Esophagus (tissue), 2 donors: ENCODE measurements around the gene SNX18. TPM values are rescaled to one million over a fixed set of nuclear protein-coding genes. Genes with fewer than 3 reads are reported as not detected.

ENCODE experiments used
- H3K27ac ChIP-seq, 2 donors: one replicate each; pipeline ENCODE4 v1.5.1; 2013; ENCODE audit warnings: low read depth in 2 of 2, mild to moderate bottlenecking in 2 of 2, inconsistent platforms in 1 of 2, low read length in 1 of 2, moderate library complexity in 1 of 2
- H3K27me3 ChIP-seq, 2 donors: one replicate each; pipeline ENCODE4 v1.6.1; 2013; ENCODE audit warnings: low read length in 2 of 2, control low read depth in 1 of 2, mild to moderate bottlenecking in 1 of 2; ENCODE audit not compliant: insufficient read depth in 2 of 2, control insufficient read depth in 1 of 2
- H3K36me3 ChIP-seq, 2 donors: one replicate each; pipeline ENCODE4 v1.6.1; 2013; ENCODE audit warnings: low read length in 1 of 2; ENCODE audit not compliant: control insufficient read depth in 2 of 2, insufficient read depth in 2 of 2
- H3K4me1 ChIP-seq, 2 donors: one replicate each; pipeline ENCODE4 v1.6.1; 2013; ENCODE audit warnings: low read length in 1 of 2; ENCODE audit not compliant: control insufficient read depth in 2 of 2, insufficient read depth in 2 of 2
- H3K4me3 ChIP-seq, 2 donors: one replicate each; pipeline ENCODE4 v1.5.1; 2013; ENCODE audit warnings: low read length in 2 of 2, mild to moderate bottlenecking in 2 of 2, low read depth in 1 of 2, moderate library complexity in 1 of 2
- H3K9me3 ChIP-seq, 2 donors: one replicate each; pipeline ENCODE4 v1.6.1; 2013; ENCODE audit warnings: mild to moderate bottlenecking in 2 of 2, low read depth in 1 of 2, low read length in 1 of 2, moderate library complexity in 1 of 2; ENCODE audit not compliant: control insufficient read depth in 2 of 2, insufficient read depth in 1 of 2
- WGBS, 2 donors: extraction: QIAGEN DNeasy Blood & Tissue Kit; methylation state at CpG; one replicate each; pipeline ENCODE4 v1.1.7; 2013; 5-methylcytosine and 5-hydroxymethylcytosine counted together
- polyA plus RNA-seq, 2 donors: library from polyadenylated mRNA; stranded (reverse); fragments of 200-250 nt; gene quantifications; one replicate each; pipeline ENCODE4 v1.2.3, GENCODE V29; 2013
- donor health status: healthy with polysubstance abuse.
- donor health status: Bipolar disorder and iron deficiency.

SNX18 gene
- polyA plus RNA-seq, 2 donors, result 3.7 to 6.6 TPM

DNA sequence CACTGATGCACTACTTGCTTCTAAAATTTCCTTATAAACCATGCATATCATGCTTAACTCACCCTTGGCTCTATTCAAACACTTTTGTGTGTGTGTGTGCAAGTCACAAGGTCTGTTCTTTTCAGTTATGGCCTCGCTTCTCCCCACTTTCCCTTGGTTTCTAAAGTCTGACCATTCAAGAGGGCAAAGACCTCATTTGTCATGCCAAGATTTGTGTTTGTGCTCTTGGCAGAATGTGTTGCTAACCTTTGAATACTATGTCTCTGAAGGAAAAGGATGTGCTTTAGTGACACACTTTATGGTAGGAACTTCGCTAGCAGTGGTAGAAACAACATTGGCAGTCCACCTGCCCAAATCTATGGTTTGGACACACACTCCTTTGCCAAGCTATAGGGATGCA lies 50.4 kb downstream of the SNX18 start:
- Histone ChIP-seq H3K9me3 (no peaks in the 10 kb centered on the region), H3K27ac (no peak overlapping the region), H3K4me1 (peaks cover 0 to 3% of the 10 kb centered on the region in 2 donors), H3K27me3 (no peaks in the 10 kb centered on the region), H3K4me3 (no peak overlapping the region), H3K36me3 (no peaks in the 10 kb centered on the region)
- 90 to 93% methylated on average over 2 of the region's 2 CpGs for WGBS, 2 donors

DNA sequence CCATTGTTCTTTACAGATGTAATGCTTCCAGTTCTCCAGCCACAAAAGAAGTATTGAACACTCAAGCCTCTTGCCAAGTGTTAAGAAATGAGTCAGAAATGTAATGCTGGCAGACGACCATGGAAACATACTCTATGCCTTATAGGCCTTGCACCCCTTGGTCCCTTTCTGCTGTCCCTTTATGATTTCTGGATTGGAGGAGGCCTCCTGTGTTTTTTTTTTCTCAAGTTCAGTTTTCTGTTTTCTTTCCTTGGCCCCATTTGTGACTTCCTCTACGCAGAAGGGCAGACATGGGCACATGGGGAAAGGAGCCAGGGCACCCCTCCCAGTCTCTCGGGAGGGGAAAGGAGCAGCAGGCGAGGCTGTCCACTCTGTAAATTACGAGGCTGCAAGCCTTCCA lies 53.4 kb downstream of the SNX18 start:
- Histone ChIP-seq H3K36me3 (no peaks in the 10 kb centered on the region), H3K9me3 (no peaks in the 10 kb centered on the region), H3K27ac (no peak overlapping the region), H3K4me3 (no peak overlapping the region), H3K27me3 (no peaks in the 10 kb centered on the region), H3K4me1 (peaks cover 0 to 3% of the 10 kb centered on the region in 2 donors)
- 42 to 58% methylated on average over 5 of the region's 5 CpGs for WGBS, 2 donors

DNA sequence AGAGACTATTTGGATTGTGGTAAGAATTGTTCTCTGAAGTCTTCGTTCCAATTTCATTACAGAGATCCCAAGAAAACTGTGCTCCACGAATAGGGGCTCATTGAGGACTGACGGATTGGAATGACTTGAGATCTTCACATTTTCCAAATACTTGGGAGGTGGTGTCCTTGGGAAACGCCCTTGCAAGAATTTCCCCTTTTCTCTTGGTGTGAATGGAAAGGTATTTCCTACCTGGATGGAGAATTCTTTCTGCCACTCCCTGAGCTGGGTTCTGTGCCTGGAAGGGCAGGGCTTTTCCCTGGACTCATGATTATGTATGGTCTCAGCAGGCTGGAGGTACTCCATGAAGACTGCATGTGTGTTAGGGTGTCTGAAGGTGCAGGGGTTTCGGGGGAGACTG lies 53.9 kb downstream of the SNX18 start:
- Histone ChIP-seq H3K4me1 (peaks cover 0 to 3% of the 10 kb centered on the region in 2 donors), H3K4me3 (no peak overlapping the region), H3K27me3 (no peaks in the 10 kb centered on the region), H3K27ac (no peak overlapping the region), H3K9me3 (no peaks in the 10 kb centered on the region), H3K36me3 (no peaks in the 10 kb centered on the region)
- WGBS, 2 donors, result 82 to 84% methylated on average over 5 of the region's 5 CpGs

DNA sequence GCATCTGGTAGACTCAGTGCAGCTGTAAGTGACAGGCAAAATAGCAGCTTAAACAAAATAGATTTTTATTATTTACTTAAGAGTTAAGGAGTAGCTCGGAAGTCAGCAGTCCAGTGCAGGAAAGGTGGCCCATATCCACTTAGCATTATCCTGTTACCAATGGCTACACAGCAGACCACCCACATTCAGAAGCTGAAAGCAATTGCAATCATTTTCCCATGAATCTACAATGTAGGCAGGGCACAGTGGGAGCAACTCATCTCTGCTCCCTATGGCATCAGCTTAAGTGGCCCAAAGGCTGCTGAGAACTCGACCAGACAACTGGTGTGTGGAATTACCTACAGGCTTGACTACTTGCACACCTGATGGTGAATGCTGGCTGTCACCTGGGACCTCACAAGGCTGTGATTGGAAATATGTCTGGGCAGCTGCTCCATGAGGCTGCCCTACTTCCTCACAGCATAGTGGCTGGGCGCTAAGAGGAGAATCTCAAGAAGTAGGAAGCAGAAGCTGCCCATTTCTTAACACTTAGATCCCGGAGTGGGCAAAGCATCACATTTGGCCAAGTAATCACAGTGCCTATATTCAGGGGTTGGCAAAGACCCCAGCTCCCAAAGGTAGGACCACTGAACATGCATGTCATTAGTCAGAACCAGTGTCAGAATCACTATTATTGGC lies 56.4 kb downstream of the SNX18 start:
- Histone ChIP-seq H3K9me3 (no peaks in the 10 kb centered on the region), H3K27ac (no peak overlapping the region), H3K27me3 (no peaks in the 10 kb centered on the region), H3K4me1 (no peaks in the 10 kb centered on the region), H3K36me3 (no peaks in the 10 kb centered on the region), H3K4me3 (no peak overlapping the region)
- WGBS, 2 donors, result 82 to 84% methylated on average over 4 of the region's 4 CpGs

DNA sequence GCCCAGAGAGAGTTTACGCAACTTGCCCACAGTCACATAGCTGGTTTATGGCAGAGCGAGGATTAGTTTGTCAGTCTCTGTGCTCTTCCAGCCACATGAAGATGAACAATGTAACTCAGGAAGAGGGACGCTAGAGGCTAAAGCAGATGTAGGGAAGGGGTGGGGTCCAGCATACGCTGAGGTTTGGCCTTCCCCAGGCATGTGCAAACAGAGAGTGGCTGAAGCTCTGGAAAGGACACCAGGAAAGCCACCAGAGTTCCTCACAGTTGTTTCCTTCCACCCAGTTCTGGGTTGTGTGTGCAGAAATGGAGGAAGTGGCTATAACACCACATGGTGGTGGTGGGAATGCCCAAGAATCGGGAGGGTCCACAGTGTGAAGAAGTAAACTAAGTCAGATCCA lies 60.0 kb downstream of the SNX18 start:
- no peaks in the 10 kb centered on the region for H3K27me3 ChIP-seq
- no peak overlapping the region for H3K4me3 ChIP-seq
- 89 to 90% methylated on average over 5 of the region's 5 CpGs for WGBS, 2 donors
- H3K4me1 ChIP-seq, result no peaks in the 10 kb centered on the region
- H3K27ac ChIP-seq, result no peak overlapping the region
- no peaks in the 10 kb centered on the region for H3K36me3 ChIP-seq
- no peaks in the 10 kb centered on the region for H3K9me3 ChIP-seq

DNA sequence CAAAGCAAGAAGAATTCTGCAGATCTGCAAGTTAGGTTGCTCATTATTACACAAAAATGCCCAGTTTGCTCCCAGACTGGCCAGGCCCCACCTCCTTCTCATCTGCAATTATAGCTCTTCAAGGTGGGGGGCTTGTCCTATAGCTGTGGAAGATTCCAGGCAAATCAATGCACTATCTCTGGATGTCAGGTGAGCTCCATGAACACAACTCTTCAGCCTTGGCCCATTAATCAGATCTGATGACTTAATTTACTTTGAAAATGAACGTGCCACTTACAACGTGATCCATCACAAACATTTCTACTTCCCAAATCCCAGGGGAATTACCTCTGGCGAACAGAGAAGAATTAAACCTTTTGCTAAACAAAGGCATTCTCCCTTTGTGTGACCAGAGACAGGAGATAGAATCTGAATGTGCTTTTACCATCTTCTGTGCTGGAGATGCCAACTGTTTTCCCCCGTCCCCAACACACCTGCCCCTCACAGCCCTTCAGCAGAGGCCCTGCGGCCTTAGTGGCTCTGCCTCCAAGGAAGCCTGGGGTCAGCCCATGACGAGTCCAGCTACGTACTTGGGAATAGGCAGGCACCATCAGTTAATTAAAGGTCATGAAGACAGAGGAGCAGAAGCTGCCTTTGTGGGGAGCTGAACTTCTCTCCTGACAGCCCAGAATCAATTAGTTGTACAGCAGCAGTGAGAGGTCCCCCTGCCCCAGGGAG lies 60.5 kb downstream of the SNX18 start:
- no peaks in the 10 kb centered on the region for H3K9me3 ChIP-seq
- no peaks in the 10 kb centered on the region for H3K36me3 ChIP-seq
- H3K4me1 ChIP-seq, result no peaks in the 10 kb centered on the region
- no peak overlapping the region for H3K4me3 ChIP-seq
- no peaks in the 10 kb centered on the region for H3K27me3 ChIP-seq
- H3K27ac ChIP-seq, result no peak overlapping the region
- 84 to 86% methylated on average over 7 of the region's 7 CpGs for WGBS, 2 donors

DNA sequence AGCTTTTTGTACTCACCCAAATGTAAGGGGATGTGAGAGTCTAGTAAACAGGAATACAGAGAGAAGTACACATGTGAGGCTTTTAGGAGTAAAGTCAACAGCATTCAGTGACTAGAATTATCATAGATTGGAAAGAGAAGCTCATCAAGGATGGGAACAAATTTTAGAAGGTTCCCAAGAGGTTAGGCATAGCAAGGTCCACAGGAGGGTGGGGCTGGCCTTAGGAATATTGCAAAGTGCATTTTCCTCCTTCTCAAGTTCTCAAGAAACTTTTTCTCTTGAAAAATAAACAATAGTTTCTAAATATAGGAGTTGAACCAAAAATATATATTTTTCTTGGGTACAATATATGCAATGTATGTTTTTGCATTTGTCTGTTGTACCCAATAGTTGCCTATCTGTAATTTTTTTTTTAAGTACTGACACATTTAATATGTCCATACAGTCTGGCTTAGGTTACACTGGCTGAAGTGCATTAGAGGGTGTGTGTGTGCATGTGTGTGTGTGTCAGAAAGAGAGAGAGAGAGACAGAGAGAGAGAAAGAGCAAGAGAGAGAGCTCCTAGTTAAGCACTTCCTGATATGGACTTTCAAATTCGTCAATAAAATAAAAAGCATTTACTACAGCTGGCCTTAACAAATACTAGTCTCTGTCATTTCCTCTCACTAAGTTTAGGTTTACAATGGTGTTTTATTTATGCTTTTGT lies 62.2 kb downstream of the SNX18 start:
- Histone ChIP-seq H3K4me1 (no peaks in the 10 kb centered on the region), H3K9me3 (no peaks in the 10 kb centered on the region), H3K27ac (no peak overlapping the region), H3K27me3 (no peaks in the 10 kb centered on the region), H3K36me3 (no peaks in the 10 kb centered on the region), H3K4me3 (no peak overlapping the region)
- WGBS, 2 donors, result 40 to 43% methylated on average over 1 of the region's 1 CpG

DNA sequence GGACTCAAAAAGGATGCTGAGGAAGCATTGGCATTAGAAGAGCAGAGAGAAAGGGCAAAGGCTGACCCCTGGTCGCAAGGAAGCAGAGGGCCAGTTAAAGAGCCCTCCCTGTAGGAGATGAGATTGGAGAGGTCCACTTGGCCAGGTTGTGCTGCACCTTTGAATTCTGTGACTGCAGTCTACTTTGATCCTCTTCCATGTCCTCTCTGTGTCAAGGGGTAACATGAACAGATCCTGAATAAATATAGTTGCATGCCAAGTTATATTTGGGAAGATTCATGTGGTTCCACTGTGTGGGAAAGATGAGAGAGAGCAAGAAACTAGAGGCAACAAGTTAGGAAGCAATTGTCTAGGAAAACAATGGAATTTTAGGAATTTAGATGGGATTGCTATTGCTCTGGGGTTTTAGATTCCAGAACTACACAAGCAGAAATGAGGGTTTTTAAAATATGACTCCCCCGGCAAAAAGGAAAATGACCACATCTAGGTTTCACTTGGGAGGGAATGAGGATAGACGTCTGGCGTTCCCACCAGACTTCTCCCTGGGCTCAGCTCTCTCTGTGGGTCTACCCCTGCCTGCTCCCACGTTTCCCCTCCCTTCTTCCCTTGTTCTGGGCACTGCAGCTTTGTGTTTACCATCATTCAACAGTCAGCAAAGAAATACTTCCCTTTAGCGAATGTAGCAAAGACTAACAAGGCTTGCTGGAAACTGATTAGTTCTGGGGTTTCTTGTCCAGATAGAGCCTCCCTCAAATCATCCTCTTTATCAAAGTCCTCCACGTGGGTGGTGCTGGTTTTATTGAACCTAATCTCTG lies 63.6 kb downstream of the SNX18 start:
- Histone ChIP-seq H3K4me1 (no peaks in the 10 kb centered on the region), H3K27ac (no peak overlapping the region), H3K4me3 (no peak overlapping the region), H3K27me3 (no peaks in the 10 kb centered on the region), H3K36me3 (no peaks in the 10 kb centered on the region), H3K9me3 (no peaks in the 10 kb centered on the region)
- 47 to 49% methylated on average over 7 of the region's 7 CpGs for WGBS, 2 donors

DNA sequence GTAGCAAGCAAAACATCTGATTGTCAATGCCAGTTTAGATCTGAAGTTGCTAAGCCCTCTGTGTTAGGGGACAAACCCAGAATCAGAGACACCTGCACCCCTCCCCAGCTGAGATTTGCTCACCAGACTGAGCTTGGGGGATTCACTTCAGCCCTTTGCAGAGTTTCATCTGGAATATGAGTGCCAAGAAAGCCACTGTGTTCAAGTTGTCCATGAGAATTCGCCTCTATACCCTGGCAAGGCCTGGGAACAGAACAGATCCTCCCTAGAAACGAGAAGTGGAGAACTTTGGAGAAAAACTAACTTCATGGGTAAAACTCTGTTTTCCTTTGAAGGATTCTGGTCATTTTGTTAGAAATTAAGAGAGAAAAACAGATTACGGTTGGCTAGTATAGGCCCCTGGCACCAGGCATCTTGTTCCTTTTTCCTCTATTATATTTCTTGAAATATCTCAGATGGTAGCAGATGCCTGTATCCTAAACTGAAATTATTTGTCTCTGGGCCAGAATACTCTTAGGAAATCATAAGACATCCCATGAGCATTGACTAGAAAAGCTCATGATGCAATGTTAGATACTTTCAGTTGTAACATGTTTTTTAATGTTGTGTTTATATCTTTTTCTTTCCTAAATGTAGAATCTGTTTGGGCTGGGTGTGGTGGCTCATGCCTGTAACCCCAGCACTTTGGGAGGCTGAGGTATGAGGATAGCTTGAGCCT lies 64.4 kb downstream of the SNX18 start:
- whole genome bisulfite sequencing, 2 donors, result 74 to 78% methylated on average over 3 of the region's 3 CpGs
- Histone ChIP-seq H3K9me3 (no peaks in the 10 kb centered on the region), H3K27ac (peak overlapping the region in 1 of 2 donors; percentile 14), H3K4me1 (no peaks in the 10 kb centered on the region), H3K36me3 (no peaks in the 10 kb centered on the region), H3K4me3 (no peak overlapping the region), H3K27me3 (no peaks in the 10 kb centered on the region)
